Measurements from ENCODE around the gene PLCG2.
"Not testable (repeated sequence)": the region's sequence is repeated elsewhere in the genome, so short reads cannot be mapped to it uniquely, and the experiment has no call there.

Gene PLCG2

DNA sequence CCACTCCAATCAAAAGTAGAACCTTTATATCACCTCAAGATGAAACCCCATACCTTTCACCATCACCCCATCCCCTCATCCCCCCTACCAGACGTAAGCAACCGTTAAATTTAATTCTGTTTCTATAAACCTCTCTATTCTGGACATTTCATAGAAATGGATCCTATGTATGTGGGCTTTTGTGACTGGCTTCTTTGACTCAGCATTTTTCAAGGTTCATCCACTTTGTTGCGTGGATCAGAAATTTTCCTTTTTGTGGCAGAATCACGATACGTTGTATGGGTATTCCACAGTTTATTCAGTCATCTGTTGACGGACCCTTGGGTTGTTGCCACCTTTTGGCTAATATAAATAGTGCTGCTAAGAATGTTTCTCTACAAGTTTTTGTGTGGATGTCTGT lies 8.6 kb downstream of the PLCG2 start:
- DNase-seq (ENCODE audit: low read depth in 1 of 2, low spot score in 1 of 2): no peak

- no peak for DNase-seq (ENCODE audit: low read depth in 1 of 2, low spot score in 1 of 2)
These were observed 11.2 kb downstream of the PLCG2 start for GRCh38 chr16:81790277-81790676.

- no peak for DNase-seq (ENCODE audit: low read depth in 1 of 2, low spot score in 1 of 2)
These were observed 11.8 kb downstream of the PLCG2 start for GRCh38 chr16:81790830-81791435.

DNA sequence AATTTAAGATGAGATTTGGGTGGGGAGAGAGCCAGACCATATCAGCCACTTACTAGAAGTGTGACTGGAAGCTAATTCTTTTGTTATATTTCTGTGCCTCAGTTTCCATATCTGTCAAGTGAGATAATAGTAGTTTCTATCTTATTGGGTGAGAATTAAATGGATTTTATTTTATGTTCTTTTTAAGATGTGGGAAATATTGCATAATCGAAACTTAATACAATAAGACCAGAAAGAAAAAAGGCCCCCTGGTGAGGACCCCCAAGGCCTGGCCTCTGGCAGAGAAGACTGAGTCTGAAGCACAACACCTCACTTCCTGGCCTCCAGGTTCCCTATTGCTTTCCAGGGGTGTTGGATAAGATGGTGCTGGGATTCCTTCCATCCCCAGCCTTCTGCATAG lies 13.7 kb downstream of the PLCG2 start:
- no peak for DNase-seq (ENCODE audit: low read depth in 1 of 2, low spot score in 1 of 2)

DNA sequence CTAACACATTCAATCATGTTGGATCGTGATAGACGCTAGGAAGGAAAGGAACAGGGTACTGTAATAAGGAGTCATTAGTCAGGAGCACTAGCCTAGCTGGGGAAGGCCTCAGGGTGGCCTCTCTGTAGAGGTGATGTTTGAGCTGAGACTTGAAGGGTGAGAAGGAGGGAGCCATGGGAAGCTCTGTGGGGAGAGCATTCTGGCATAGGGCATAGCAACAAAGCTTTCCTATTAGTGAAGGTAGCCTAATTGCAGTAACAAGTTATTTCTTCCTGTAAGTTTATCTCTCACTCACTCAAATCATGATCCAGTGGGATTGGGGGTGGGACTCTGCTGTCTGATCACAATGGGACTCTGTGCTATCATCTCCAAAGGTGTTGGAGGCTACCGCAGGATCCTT lies 16.1 kb downstream of the PLCG2 start:
- DNase-seq (ENCODE audit: low read depth in 1 of 2, low spot score in 1 of 2): no peak

DNA sequence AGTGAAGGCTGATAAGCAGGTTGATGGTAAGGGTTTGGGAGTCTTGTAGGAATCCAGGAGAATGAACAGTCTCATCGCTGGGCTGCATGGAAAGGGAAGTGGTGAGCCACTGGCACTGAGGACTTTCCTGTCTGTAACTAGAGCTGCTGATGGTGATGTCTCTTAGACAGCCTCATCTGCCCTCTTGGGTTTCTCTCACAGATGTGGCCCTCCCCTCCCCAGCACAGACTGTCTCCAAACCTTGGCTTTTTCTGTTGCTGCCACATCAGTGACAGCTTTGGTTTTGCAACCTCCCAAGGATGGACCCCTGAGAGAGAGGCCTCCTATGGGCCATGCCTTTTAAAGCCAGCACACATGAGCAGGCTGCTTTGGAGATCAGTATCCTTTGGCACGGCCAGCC lies 16.9 kb downstream of the PLCG2 start:
- DNase-seq (ENCODE audit: low read depth in 1 of 2, low spot score in 1 of 2): no peak

DNA sequence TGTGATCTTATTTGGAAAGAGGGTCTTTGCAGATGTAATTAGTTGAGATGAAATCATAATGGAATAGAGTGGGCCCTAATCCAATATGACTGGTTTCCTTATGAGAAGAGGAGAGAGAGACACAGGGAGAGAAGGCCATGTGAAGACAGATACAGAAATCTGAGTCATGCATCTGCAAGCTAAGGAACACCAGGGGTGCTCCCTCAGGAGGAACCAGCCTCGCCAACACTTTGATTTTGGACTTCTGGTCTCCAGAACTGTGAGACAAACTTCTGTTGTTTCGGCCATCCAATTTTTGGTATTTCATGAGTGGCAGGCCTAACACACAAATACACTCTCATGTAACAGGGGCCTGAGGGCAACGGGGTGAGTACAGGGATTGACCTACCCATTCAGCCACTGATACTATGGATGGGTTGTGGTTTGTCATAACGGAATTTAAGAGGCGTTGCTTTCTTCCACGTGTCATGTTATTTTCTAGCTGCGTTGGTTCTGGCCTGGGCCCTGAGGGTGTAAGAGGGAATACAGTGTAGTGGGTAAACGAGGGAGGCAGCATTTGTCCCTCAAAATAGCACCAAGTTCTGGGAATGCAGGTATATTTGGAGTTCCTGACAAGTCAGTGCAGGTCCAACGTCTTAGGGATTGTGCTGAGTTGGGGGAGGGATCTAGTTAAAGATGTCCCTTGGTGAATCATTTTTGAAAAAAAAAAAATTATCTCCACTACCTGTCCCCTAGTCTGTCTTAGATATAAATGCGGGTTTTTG lies 17.7 kb downstream of the PLCG2 start:
- no peak for DNase-seq (ENCODE audit: low read depth in 1 of 2, low spot score in 1 of 2)

DNA sequence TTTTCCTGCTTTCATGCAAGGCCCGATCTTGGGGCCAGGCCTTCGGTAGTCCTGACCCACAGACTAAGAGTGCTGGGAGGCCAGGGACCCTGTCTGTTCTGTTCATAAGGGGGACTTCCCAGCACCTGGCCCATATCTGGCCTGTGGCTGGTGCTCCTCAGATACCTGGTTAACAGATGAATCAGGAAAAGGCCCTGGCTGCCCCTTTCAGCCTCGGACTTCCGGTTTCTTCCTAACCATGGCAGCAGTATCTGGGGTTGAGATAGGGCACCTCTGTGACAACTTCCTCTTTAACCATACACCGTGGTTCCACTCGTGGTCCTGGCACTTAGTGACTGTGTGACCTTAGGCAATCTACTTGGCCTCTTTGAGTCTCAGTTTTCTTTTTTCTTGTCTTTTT lies 18.4 kb downstream of the PLCG2 start:
- DNase-seq (ENCODE audit: low read depth in 1 of 2, low spot score in 1 of 2): no peak

DNA sequence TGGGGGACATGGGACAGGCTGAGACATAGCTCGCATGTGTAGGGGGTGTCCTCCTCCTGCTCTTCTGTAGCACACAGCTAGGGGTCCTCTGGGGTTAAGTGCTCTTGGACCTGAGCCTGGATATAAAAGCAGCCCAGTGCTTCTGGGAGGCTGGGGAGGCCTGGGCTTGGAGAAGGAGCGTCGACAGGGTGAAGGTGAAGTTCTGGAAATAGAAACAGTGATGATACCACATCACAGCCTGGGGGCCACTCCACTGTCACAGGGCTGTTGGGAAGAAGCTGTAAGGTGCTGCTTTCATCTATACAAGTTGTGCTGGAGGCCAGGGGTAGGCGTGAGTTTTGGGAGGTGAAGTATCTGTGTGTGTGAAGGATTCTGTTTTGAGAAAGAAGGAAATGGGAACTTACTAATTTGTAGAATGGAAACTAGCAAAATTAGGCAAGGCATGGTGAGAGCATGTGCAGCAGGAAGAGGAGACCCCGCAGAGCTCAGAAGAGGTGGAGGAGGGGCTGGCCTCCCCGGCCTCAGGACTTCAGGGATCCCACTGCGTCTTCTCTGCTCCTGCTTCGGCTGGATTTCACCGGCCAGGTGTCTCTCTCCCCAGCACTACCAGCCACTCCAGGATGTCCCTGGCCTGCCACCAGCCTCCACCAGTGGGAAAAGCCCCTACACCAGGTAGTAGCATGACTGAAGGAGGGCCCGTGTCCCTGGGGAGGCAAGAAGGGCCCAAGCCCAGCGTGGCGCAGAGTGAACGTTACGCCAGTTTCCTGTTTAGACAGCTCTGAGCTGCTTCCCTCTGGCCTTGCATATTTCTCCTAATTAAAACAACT lies 19.4 kb downstream of the PLCG2 start:
- no peak for DNase-seq (ENCODE audit: low read depth in 1 of 2, low spot score in 1 of 2)

- no peak for DNase-seq (ENCODE audit: low read depth in 1 of 2, low spot score in 1 of 2)
These were observed 20.0 kb downstream of the PLCG2 start for GRCh38 chr16:81799138-81799504.

DNA sequence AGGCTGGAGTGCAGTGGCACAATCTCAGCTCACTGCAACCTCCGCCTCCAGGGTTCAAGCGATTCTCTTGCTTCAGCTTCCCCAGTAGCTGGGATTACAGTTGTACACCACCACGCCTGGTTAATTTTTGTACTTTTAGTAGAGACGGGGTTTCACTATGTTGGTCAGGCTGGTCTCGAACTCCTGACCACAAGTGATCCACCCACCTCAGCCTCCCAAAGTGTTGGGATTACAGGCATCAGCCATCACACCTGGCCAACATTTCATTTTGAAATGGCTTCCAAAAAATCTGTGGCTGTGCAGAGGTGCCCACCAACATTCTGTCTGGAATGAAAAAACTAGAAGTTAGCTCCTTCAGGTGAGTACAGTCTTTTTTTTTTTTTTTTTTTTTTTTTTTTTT lies 22.6 kb downstream of the PLCG2 start:
- DNase-seq (ENCODE audit: low read depth in 1 of 2, low spot score in 1 of 2): not testable (repeated sequence)

DNA sequence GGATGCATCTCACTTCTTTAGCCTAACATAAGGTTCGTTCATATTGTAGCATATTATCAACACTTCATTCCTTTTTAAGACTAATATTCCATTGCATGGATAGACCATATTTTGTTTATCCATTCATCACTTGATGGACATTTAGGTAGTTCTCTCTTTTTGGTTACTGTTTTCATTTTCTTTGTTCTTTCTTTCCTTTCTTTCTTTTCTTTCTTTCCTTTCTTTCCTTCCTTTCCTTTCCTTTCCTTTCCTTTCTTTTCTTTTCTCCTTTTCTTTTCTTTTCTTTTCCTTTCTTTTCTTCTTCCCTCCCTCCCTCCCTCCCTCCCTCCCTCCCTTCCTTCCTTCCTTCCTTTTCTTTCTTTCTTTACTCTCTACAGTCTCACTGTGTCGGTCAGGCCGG lies 24.2 kb downstream of the PLCG2 start:
- DNase-seq (ENCODE audit: low read depth in 1 of 2, low spot score in 1 of 2): no peak

DNA sequence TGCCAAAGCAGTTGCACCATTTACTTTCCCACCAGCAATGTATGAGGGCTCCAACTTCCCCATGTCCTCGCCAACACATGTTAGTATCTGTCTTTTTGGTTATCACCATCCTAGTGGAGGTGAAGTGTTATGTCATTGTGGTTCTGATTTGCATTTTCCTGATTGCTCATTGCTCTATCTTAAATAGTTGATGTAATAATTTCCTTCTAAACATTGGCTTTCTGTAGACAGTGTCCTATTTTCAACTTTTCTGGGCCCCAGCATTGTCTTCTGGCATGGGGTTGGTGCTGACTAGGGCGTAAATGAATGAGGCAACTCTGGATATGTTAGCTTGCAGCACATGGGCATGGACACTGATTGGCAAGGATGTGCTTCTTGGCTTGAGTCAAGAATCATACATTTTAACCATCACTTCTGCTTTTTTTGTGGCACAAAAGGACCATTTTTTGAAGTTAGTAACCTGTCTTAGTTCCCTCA lies 25.1 kb downstream of the PLCG2 start:
- no peak for DNase-seq (ENCODE audit: low read depth in 1 of 2, low spot score in 1 of 2)

DNA sequence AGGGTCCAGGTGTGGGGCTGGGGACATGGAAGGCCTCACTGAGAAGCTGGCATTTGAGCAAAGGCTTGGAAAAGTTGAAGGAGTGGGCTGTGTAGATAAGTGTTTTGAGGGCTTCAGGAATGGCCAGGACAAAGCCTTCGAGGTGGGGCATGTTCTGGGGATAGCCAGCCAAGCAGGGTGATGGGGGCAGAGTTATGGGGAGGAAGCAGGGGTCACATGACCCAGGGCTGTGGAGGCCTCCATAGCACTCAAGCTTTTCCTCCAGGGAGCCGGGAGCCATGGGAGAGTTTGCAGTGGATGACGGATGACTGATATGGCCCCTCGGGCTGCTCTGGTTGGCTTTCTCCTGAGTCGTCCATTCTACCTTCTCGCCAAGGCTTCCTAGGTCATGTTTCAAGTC lies 27.6 kb downstream of the PLCG2 start:
- DNase-seq (ENCODE audit: low read depth in 1 of 2, low spot score in 1 of 2): no peak

DNA sequence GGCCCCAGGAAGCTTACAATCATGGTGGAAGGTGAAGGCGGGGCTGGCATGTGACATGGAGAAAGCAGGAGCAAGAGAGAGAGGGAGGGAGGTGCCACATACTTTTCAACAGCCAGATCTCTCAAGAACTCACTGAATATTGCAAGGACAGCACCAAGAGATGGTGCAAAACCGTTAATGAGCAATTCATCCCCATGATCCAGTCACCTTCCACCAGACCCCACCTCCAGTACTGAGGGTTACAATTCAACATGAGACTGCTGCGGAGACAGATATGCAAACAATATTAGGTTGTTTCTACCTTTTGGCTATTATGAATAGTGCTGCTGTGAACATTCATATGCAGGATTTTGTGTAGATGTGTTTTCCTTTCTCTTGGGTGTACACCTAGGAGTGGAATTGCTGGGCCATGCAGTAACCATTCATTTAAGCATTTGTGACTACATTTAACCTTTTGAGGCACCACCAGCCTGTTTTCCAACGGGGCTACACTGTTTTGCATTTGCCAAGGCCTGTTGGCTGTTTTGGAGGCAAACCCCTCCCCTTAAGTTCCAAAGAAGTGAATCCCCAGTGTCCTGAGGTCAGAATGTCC lies 28.8 kb downstream of the PLCG2 start:
- DNase-seq (ENCODE audit: low read depth in 1 of 2, low spot score in 1 of 2): no peak

DNA sequence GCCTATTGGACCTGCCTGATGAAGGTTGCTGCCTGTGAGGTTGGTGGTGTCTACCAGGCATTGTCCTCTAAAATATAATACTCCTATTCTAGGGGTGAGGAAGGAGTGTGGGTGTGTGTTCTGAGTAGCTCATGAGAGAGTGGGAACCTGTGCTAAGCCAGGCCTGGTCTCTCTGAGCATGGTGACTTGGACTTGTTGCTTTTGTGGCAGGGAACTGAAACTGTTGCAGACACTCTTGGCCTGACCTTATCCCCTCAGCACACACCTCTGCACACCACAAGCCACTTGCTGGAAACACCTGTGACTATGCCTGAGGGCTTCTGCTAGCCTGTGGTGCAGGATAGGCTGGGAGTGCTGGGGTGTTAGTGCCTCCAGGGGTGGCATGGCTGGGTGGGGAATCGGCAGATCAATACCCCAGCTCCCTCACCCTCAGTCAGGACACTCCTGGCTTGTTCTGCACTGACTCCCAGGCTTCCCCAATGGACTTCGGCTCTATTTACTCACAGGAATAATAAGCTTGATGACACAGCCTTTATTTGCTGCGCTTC lies 29.9 kb downstream of the PLCG2 start:
- no peak for DNase-seq (ENCODE audit: low read depth in 1 of 2, low spot score in 1 of 2)

- no peak for DNase-seq (ENCODE audit: low read depth in 1 of 2, low spot score in 1 of 2)
These were observed 30.5 kb downstream of the PLCG2 start for GRCh38 chr16:81809567-81809966.

DNA sequence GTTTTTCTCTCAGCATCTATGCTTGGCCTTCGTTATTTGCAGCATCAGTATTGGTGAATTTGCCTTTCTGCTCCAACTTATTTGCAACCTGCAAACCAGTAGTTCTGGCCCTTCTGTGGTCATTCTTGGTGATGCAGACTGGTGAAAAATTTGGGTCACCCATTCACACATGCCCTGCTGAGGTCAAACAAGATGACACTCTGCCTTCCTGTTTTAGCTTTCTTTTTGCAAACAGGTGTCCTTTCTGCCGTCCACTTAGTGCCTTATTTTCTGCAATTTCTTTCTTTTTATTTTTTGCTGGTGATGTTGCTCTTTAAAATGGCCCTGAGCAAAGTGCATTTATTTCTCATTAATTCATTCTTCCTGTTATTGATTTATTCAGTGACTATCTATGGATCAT lies 31.3 kb downstream of the PLCG2 start:
- DNase-seq (ENCODE audit: low read depth in 1 of 2, low spot score in 1 of 2): no peak

GRCh38 chr16:81810894-81811538 lies 31.9 kb downstream of the PLCG2 start:
- no peak for DNase-seq (ENCODE audit: low read depth in 1 of 2, low spot score in 1 of 2)

DNA sequence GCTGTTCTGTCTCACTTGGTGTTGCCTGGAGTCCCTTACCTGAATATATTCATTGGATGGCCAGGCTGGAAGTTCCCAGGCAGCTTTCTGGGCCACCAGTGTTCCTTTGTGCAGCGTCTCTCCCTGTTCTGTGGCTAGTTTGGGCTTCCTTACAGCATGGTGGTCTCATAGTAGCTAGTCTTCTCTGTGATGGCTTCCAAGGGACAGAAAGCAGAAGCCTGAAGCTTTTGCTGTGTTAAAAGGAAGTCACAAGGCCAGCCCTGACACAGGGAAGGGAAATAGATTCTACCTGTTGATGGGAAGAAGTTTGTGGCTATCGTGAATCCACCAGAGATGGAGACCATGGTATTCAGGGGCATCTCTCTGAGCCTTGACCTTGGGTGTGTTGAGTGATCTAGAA lies 34.6 kb downstream of the PLCG2 start:
- no peak for DNase-seq (ENCODE audit: low read depth in 1 of 2, low spot score in 1 of 2)
